NCI-H1105 (cell line): ENCODE data around the gene DDR1.
"Not testable (repeated sequence)": the region's sequence is repeated elsewhere in the genome, so short reads cannot be mapped to it uniquely, and the experiment has no call there.

Experiments
- DNase-seq: peaks from one replicate; lab custom pipeline; 2025; lab: John Stamatoyannopoulos, UW

The DDR1 gene

DNA sequence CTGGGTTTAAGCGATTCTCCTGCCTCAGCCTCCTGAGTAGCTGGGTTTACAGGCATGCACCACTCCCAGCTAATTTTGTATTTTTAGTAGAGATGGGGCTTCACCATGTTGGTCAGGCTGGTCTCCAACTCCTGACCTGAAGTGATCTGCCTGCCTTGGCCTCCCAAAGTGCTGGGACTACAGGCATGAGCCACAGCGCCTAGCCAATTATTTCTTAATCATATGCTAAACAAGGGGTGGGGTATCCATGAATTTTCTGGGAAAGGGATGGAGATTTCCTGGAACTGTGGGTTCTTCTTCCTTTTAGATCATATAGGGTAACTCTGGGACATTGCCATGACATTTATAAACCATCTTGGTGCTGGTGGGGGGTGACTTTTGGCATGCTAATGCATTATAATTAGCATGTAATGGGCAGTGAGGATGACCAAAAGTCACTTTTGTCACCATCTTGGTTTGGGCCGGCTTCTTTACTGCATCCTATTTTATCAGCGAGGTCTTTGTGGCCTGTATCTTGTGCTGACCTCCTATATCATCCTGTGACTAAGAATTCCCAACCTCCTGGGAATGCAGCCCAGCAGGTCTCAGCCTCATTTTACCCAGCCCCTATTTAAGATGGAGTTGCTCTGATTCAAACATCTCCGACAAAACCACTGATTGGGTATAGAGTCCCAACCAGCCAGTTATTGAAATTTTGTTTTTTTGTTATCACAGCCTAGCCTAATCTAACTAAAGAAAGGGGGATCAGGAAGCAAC lies 29.9 kb upstream of the DDR1 start:
- DNase-seq = no peak

DNA sequence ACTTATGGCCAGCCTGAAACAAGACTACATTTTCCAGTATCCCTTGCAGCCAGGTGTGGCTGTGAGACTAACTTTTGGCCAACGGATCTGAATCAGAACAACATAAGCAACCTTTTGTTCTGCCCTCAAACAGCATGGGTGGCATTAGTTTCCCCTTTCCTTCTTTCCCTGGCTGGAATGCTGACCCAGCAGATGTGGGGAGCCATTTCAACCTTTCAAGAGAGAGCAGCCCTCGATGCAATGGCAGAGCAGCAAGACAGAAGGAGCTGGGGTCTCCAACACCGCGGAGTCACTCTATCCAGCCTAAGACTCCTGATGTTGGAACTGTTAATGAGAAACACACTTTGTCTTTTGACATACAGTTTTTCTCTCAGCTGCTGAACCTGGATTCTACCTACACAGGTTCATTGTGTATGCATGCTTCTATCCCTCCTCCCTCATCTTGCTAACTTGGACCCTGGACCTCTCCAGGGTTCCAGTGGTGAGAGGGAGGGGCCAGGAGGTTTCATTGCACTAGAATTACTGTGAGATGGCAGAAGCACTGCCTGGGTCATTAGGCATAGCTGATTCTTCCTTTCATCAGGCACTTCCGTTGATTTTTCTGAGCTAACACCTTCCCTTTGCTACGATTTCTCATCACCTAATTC lies 28.8 kb upstream of the DDR1 start:
- DNase-seq = no peak

DNA sequence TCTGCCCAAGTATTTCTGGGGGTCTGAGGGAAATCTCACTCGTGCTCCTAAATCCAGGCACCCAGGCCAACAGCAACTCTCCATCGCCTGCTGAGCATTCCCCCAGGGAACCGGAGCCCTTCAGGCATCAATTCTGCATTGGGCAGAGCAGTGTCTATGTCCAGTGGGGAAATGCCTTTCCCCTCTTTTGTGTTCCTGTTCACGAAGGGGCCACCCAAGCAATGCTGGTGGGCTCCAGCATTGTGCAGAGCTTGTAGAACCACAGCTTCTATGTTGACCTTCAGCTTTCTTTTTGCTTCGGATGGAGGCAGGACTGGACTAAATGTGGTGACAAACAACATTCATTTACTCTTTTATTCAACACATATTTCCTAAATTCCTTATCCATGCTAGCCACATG lies 27.2 kb upstream of the DDR1 start:
- DNase-seq = no peak

DNA sequence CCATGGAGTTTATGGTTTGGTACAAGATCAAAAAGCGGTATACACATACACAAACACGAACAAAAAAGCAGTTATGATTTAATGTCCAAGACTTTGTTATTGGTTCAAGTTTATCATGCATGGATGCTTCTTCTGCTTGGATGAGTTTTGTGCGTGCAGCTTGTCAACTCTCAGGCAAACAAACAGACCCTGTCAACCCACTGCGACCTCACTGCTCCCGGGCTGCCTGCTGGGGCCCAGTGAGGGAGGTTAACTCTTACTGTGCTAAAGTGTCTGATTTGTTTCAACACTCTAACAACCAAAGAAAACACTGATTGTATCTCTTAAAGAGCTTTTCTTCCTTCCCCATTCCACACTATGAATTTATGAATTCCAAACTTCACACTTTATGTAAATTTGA lies 26.8 kb upstream of the DDR1 start:
- DNase-seq = no peak

DNA sequence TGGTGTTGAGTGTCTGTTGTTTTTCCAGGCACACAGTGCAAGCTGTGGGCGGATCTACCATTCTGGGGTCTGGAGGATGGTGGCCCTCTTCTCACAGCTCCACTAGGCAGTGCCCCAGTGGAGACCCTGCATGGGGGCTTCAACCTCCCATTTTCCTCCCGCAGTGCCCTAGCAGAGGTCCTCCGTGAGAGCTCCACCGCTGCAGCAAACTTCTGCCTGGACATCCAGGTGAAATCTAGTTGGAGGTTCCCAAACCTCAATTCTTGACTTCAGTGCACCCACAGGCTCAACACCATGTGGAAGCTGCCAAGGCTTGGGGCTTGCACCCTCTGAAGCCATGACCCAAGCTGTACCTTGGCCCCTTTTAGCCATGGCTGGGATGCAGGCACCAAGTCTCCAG lies 24.6 kb upstream of the DDR1 start:
- DNase-seq = not testable (repeated sequence)

DNA sequence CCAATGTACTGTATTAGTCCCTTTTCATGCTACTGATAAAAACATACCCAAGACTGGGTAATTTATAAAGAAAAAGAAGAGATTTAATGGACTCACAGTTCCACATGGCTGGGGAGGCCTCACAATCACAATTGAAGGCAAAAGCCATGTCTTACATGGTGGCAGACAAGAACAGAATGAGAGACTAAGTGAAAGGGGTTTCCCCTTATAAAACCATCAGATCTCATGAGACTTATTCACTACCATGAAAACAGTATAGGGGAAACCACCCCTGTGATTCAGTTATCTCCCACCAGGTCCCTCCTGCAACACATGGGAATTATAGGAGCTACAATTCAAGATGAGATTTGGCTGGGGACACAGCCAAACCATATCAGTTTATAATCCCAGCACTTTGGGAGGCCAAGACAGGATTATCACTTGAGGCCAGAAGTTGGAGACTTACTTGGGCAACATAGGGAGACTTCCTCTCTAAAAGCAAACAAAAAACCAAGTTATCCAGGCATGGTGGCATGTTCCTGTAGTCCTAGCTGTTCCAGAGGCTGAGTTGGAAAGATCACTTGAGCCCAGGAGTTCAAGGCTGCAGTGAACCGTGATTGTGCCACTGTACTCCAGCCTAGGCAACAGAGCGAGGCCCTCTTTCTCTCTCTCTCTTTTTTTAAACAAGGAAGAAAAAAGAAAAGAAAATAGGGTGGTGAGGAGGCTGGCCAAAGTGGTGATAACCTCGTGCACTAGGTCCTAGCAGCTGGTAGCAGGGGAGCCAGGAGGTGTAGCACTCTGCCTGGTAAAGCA lies 22.9 kb upstream of the DDR1 start:
- no peak for DNase-seq

DNA sequence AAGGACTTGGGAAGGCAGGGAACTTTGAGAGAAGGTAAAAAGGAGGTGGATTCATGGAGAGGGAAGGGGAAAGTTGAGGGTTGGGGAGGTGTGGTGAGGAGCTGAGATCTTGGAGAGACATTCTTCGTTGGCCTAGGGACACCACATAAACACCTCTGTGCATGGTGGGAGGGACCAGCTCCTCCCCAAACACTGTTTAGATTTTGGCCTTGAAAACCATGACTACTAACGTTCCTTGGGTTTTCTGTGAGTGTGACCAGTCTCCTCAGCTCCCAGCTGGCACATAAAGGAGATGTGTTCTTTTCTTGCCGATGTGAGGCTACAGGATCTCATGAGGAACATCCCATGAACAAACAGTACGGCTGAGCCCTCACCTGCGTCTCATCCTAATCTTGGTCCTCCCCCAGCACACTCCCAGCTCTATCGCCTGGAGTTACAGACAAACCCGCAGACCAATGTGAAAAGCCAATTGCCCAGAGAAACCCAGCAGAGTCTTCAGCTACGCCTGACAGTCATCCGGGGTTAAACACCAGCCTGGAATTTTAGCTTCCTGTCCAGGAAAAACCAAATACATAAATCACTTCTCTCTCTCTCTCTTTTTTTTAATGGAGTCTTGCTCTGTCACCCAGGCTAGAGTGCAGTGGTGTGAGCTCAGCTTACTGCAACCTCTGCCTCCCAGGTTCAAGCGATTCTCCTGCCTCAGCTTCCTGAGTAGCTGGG lies 22.0 kb upstream of the DDR1 start:
- DNase-seq = no peak

DNA sequence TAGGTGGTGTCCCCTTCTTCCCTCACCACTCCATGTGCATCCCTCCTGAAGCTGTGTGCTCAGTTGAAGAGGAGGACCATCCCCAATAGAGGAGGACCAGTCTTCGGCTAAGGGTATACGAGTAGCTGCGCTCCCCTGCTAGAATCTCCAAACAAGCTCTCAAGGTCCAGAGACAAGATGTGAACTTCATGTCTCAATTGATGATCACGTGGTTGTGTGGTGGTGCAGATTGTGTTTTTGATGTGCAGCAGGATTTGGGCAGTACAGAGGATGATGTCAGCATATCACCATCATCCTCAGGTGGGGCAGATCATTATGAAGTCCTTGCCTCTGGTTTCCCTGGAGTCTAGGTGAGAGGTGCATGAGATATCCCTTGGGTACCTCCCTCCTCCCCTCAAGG lies 20.0 kb upstream of the DDR1 start:
- no peak for DNase-seq

DNA sequence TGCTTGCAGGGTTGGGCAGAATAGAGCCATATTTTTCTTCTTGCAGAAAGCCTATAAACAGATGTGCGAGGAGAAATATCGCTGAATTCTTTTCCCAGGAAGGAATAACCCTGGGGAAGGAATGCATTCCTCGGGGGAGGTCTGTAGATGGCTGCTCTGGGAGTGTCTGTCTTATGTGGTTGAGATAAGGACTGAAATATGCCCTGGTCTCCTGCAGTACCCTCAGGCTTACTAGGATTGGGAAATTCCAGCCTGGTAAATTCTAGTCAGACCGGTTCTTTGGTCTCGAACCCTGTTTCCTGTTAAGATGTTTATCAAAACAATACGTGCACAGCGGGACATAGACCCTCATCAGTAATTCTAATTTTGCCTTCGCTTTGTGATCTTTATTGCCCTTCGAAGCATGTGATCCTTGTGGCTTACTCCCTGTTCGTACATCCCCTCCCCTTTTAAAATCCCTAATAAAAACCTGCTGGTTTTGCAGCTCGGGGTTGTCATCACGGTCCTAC lies 15.0 kb upstream of the DDR1 start:
- not testable (repeated sequence) for DNase-seq

DNA sequence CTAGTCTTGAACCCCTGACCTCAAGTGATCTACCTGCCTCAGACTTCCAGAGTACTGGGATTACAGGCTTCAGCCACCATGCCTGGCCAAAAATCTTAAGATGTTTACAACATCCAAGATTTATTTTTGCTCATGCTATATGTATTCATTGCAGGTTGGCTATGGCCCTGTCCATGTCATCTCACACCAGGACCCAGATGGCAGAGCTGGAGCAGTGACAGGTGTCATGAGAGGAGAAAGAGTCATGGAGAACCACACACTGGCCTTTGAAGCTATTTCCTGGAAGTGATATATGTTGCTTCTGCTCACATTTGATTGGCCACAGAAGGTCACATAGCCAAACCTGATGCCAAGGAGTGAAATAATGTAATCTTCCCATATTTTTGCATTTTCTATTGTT lies 13.8 kb upstream of the DDR1 start:
- DNase-seq = no peak

DNA sequence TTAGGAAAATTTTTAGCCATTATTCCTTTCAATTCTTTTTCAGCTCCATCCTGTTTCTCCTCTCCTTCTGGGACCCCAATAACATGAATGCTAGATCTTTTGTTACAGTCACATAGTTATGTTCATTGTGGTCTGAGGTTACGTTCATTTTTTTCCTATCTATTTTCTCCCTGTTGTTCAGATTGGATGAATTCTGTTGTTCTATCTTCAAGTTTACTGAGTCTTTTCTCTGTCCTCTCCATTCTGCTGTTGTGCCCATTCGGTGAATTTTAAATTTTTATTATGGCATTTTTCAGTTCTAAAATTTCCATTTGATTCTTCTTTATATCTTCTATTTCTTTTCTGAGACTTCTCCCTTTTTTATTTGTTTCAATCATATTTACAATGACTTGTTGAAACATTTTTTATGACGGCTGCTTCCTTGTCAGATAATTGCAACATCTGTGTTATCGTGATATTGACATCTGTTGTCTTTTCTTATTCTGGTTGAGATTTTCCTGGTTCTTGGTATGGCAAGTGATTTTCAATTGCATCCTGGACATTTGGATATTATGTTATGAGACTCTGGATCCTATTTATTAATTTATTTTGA lies 12.6 kb upstream of the DDR1 start:
- DNase-seq = no peak

DNA sequence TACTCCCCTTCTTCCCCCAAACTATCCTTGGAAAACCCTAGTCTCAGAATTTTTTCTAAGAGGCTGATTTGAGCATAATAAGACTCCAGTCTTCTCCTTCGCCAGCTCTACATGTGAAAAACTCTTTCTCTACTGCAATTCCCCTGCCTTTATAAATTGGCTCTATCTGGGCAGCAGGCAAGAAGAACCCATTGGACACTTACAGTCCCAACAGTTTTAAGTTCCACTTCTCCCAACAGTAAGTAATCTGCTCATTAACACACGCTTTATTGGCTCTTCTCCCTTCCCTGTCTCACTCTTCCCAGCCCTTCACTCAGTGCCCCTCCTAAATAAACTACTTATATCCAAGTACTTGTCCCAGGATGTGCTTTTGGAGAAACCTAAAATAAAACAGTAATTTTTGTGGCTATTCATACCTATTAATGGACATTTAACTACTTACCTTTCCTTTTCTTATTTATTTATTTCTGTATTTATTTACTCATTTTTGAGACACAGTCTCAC lies 11.1 kb upstream of the DDR1 start:
- no peak for DNase-seq

DNA sequence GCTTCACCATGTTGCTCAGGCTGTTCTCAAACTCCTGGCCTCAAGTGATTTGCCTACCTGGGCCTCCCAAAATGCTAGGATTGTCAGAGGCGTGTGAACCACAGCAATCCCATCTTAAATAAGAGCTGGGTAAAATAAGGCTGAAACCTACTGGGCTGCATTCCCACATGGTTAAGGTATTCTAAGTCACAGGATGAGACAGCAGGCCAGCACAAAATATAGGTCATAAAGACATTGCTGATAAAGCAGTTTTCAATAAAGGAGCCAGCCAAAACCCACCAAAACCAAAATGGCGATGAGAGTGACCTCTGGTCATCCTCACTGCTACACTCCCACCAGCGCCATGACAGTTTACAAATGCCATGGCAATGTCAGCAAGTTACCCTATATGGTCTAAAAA lies 10.5 kb upstream of the DDR1 start:
- DNase-seq = not testable (repeated sequence)

DNA sequence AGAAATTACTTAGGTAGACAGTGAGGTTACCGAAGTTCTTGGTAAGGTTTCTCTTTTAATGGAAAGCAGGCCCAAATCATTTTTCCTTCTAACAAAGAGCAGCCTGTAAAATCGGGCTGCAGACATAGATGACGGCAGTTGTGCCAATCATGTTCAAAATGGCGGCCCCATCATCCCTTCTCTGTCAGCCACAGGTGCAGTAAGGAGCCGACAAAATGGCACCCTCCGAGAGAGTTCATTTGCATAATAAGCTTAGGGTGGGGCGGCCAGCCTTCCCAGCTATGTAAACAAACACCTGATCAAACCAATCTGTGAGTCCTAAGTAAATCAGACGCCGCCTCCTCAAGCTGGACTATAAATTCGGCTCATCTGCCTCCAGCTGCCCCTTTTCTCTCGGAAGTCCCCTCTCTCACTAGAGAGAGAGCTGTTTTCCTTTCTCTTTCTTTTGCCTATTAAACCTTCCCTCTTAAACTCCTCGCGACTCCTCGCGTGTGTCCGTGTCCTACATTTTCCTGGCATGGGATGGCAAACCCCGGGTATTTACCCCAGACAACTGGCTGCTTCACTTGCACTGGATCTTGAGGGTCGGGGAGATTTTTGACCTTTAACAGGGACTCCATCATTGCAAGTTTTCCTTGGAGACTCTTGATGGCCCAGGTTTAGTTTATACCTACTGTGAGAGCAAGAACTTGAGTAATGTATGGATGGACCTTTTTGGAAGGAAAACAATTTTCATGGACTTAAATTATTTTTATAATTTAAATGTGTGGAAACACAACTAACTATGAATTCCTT lies 8.9 kb upstream of the DDR1 start:
- DNase-seq = no peak

DNA sequence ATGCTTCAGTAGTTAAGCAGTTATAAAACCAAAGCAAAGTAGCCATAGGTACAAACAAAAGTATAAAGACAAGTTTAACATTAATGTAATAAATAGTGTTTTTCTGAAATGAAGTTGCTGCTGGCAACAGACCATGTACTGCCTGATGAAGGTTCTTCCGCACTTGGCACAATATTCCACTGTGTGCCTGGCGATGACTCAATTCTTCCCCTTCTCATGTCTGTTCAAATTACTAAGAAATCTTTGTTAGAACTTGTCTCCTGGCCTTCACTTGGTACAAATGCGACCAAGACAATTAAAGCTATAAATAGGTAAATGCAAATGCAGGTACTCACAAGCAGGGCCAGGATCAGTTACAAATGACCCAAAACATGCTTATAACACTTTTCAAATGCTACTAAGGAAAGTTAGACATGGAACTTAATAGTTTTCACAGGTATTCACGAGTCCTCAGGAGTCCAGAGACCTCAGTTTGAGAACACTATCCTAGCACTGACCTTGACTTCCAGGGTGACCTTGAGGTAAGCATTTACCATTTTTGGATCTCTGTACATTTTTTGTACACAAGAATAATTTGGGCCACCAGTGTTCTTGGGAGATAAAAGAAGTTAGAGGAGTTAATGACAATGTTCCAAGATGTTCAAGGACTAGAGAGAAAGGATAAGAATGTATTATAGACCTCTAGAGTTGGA lies 8.1 kb upstream of the DDR1 start:
- DNase-seq = no peak

DNA sequence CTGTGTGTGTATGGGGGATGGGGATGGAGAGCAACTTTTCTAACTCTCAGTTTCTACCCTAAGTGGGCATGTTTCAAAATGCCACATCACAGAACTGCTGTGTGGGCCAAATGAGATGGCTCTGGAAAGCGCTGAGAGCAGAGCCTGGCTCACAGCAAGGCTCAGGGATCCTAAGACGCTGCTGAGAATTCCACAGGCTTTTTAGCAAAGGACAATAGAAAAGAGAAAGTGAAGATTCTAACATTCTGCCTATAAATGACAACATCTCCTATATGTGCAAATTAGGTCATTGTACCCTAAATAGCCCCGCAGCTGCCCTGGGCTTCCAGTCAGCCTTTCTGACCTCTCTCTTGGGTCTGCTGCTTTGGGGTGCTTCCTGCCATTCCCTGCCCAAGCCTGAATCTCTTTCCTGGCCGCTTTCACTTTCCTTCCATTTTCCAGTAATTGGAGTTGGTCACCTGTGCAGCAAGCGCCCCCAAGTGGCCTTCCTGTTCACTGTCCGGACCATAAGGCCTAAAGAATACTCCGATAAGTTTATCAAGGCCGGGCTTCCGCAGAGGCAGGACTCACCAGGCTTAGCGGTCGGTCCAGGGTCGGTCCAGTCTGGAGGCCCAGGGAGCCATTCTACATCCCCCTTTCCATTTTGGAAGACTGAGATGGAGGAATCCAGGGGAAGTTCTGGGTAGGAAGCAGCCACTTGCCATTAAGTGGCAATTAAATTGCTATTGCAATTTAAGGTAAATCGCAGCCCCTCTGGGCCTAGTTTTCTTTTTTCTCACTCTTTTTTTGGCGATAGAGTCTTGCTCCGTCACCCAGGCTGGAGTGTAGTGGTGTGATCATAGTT lies 6.7 kb upstream of the DDR1 start:
- peak; percentile 76 for DNase-seq

DNA sequence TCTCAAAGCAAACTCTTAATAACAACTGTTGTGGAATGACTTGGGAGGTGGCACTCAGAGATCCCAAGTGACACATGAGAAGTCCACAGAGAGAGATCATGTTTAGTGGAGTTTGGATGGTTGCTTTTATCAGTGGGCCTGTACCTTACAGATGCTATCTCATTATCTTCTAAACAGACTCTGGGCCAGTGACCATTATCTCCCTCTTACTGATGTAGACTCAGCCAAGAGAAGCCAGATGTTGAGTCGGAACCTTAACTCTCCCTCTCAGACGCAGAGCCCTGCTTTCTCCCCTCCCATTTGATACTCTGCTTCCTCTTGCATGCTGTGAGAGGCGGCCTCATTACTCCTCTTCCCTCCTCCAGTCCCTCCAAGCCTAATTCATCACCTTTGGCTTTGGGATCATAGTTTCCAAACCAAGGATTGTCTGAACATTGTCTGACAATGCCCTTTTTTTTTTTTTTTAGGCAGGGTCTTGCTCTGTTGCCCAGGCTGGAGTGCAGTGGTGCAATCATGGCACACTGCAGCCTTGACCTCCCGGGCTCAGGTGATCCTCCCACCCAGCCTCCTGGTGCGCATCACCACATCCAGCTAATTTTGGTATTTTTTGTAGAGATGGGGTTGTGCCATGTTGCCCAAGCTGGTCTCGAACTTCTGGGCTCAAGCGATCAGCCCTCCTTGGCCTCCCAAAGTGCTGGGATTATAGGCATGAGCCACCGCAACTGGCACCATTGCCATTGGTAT lies 4.5 kb upstream of the DDR1 start:
- DNase-seq = no peak

DNA sequence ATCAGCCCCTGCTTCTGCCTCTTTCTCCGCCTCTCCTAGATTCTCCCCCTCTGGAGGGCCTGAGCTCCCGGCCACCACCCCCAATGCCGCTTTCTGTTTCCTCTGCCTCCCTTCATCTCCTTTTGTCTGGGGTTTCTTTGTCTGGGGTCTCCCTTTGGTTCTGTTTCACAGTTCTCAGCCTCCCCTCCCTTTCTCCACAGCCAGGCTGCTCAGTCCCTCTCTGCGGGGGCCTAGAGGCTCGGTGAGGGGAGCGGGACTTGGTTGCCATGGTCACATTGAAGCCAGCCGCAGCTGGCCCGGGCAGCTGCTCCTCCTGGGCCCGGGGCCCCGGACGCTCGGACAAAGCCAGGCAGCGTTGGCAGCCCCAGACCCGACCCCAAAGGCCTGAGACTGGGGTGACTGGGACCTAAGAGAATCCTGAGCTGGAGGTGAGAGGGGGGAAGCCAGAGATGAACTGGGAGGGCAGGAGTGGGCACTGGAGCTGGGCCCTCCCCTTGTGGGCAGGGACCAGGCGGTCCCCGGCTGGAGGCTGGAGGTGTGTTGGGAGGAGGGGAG lies 3.5 kb upstream of the DDR1 start:
- DNase-seq = no peak
